ENCODE data around the gene PLS3.
A peak's percentile ranks its signal among the peaks of the same experiment; 100 is the strongest.

GRCh38 chrX:115562480-115562847 lies 1.5 kb downstream of the PLS3 start:
- TF ChIP-seq REST (IDR thresholded peaks at IDR 0.05; ENCODE audit: low read depth), result no peak
- no peak for TF ChIP-seq RAD21 (IDR thresholded peaks at IDR 0.05; ENCODE audit: low read depth)
- no peak for TF ChIP-seq TAF1 (IDR thresholded peaks at IDR 0.05; ENCODE audit: low read depth)
- TF ChIP-seq YY1 (IDR thresholded peaks at IDR 0.05; ENCODE audit: low read depth), result no peak
- TF ChIP-seq NFIC (IDR thresholded peaks at IDR 0.05), result no peak
- peak; percentile 59 for TF ChIP-seq MAX (IDR thresholded peaks at IDR 0.05)
- no peak for TF ChIP-seq EP300 (IDR thresholded peaks at IDR 0.05; ENCODE audit: borderline replicate concordance)
- TF ChIP-seq CREB1 (IDR thresholded peaks at IDR 0.05; ENCODE audit: low read depth), result no peak
- TF ChIP-seq CEBPB (IDR thresholded peaks at IDR 0.05), result no peak
- TF ChIP-seq TCF12 (IDR thresholded peaks at IDR 0.05; ENCODE audit: low read depth), result no peak
- TF ChIP-seq EGR1 (IDR thresholded peaks at IDR 0.05), result no peak
- TF ChIP-seq USF1 (IDR thresholded peaks at IDR 0.05), result peak; percentile 93
